ENCODE results near the gene RHBDD1.

RHBDD1 gene

DNA sequence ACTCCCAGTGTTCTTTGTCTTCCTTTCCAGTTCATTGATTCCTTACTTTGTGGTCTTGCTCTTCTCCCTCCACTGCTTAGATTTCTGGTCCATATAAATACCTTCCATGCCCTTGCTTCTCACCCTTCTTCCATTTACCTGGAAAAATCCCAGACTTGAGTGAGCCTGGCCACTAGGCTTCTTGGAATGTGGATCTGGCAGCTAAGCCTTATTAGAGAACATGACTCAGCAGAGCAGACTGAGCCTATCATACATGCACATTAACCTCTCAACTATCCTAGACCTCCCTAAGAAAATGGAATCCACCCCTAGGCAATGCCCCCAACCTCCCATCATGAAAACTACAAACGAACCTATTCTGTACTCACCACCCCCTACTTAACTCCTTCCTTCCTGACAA, 127.7 kb downstream of the RHBDD1 start:
- TF ChIP-seq ZFX (IDR thresholded peaks at IDR 0.05) = no peak
- TF ChIP-seq, protein P1, sequence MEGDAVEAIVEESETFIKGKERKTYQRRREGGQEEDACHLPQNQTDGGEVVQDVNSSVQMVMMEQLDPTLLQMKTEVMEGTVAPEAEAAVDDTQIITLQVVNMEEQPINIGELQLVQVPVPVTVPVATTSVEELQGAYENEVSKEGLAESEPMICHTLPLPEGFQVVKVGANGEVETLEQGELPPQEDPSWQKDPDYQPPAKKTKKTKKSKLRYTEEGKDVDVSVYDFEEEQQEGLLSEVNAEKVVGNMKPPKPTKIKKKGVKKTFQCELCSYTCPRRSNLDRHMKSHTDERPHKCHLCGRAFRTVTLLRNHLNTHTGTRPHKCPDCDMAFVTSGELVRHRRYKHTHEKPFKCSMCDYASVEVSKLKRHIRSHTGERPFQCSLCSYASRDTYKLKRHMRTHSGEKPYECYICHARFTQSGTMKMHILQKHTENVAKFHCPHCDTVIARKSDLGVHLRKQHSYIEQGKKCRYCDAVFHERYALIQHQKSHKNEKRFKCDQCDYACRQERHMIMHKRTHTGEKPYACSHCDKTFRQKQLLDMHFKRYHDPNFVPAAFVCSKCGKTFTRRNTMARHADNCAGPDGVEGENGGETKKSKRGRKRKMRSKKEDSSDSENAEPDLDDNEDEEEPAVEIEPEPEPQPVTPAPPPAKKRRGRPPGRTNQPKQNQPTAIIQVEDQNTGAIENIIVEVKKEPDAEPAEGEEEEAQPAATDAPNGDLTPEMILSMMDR (conservative IDR thresholded peaks at IDR 0.05) = no peak
- H3K27ac ChIP-seq = no peak overlapping the region

DNA sequence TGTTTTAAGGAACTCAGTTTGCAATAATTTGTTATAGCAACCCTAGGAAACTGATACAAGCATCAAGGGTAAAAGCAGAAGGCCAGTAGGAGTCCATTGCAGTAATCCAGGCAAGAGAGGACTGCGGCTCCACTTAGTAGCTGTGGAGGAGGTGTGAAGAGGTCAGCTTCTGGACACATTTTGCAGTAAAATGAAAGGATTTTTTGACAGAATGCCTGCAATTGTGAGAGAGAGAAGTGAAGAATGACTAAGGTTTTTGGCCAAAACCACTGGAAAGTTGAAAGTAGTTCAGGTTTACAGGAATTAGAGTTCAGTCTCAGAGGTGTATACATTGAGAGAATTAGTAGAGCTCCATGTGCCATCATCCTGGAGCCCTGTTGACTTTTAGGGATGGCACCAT, 129.5 kb downstream of the RHBDD1 start:
- TF ChIP-seq, protein P1 (conservative IDR thresholded peaks at IDR 0.05) = no peak
- no peak for TF ChIP-seq ZFX (IDR thresholded peaks at IDR 0.05)
- H3K27ac ChIP-seq = no peak overlapping the region

GRCh38 chr2:226969417-226970080, 133.7 kb downstream of the RHBDD1 start:
- no peak for TF ChIP-seq ZFX (IDR thresholded peaks at IDR 0.05)
- TF ChIP-seq, protein P1 (conservative IDR thresholded peaks at IDR 0.05) = no peak
- H3K27ac ChIP-seq = no peak overlapping the region

- TF ChIP-seq, protein P1 (conservative IDR thresholded peaks at IDR 0.05) = no peak
- no peak for TF ChIP-seq ZFX (IDR thresholded peaks at IDR 0.05)
- H3K27ac ChIP-seq = no peak overlapping the region
Observed at GRCh38 chr2:226970362-226970761, 134.5 kb downstream of the RHBDD1 start.

DNA sequence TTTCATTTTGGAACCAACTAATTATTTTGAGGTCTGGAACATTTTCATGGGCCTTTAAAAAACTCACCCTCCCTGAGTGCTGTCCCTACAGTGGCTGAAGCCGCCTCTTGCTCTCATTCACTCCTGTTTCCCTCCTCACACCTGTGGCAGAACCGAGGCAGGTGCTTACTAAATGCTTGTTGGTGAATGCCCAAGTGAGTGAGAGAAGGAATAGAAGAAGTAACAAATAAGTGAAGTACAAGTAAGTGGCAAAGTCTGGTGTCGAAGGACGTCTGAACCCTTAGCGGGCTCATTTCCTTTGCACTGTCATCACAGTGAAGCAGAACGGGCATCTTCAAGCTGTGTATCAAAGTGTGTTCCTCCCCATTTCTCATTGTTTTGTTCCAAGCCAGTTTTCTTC, 135.2 kb downstream of the RHBDD1 start:
- no peak overlapping the region for H3K27ac ChIP-seq
- no peak for TF ChIP-seq ZFX (IDR thresholded peaks at IDR 0.05)
- TF ChIP-seq, protein P1 (conservative IDR thresholded peaks at IDR 0.05) = no peak

DNA sequence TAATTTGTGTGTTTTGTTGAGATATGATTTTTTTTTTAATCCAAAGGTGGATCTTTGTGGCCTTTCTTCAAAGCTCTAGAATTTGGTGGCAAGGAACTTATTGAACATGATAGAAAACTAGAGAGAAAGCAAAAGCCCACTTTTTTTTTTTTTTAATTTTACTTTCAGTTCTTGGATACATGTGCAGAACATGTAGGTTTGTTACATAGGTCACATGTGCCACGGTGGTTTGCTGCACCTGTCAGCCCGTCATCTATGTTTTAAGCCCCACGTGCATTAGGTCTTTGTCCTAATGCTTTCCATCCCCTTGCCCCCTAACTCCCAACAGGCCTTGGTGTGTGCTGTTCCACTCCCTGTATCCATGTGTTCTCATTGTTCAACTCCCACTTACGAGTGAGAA, 135.9 kb downstream of the RHBDD1 start:
- TF ChIP-seq, protein P1 (conservative IDR thresholded peaks at IDR 0.05) = no peak
- no peak for TF ChIP-seq ZFX (IDR thresholded peaks at IDR 0.05)
- no peak overlapping the region for H3K27ac ChIP-seq

GRCh38 chr2:226973816-226974215, 138.0 kb downstream of the RHBDD1 start:
- TF ChIP-seq ZFX (IDR thresholded peaks at IDR 0.05) = no peak

DNA sequence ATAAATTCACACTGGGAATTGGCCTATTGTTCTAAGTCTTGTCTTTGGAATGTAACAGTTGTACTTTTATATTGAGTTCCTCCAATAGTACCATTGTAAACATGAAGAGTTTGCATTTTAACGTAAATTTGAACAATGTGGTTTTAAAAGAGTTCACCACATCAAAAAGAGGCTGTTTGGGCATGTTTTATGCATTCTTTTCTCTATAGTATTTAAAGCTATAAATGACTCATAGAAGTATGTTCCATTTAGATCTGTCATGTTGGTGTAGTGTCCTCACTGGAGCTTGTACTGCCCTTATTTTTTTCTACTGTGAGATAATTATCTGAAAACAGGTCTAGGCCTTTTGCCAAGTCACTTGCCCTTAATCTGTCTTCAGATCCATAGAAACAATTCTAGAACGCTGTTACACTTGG, 141.9 kb downstream of the RHBDD1 start:
- H3K27ac ChIP-seq = no peak overlapping the region
- TF ChIP-seq ZFX (IDR thresholded peaks at IDR 0.05) = no peak
- TF ChIP-seq, protein P1 (conservative IDR thresholded peaks at IDR 0.05) = no peak

More at GRCh38 chr2:226973816-226974215, 138.0 kb downstream of the RHBDD1 start:
- no peak overlapping the region for H3K27ac ChIP-seq
